ENCODE measurements around the gene WBP2.
"Not testable (repeated sequence)": the region's sequence is repeated elsewhere in the genome, so short reads cannot be mapped to it uniquely, and the experiment has no call there.

WBP2 gene

DNA sequence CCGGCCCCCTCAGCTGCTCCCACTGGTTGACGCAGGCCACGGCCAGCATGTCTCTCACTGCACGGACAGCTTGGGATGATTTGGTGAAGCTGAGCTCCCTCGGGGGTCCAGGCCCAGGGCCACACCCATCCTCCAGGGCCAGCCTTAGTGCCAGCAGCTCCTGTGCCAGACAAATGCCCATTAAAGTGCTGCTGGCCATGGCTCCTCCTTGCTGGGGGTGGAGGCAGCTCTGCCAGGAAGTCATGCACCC lies 20.7 kb upstream of the WBP2 start:
- DNase-seq (ENCODE audit: low read depth, low spot score) = no peak
- H3K4me3 ChIP-seq (ENCODE audit: insufficient read length, low read depth) = no peak overlapping the region
- H3K9me3 ChIP-seq (ENCODE audit: insufficient read depth, low read length) = no peaks in the 10 kb centered on the region
- peaks cover 22% of the 10 kb centered on the region for H3K4me1 ChIP-seq (ENCODE audit: insufficient read depth, insufficient read length)
- H3K36me3 ChIP-seq (ENCODE audit: insufficient read depth, insufficient read length, low read length) = peaks cover 32% of the 10 kb centered on the region
- H3K27me3 ChIP-seq (ENCODE audit: insufficient read depth, insufficient read length) = peaks cover 13% of the 10 kb centered on the region
- TF ChIP-seq YY1 (IDR thresholded peaks at IDR 0.05; ENCODE audit: insufficient read depth, insufficient read length) (no peak), SUZ12 (IDR thresholded peaks at IDR 0.05; ENCODE audit: extremely low read depth, insufficient read depth, insufficient read length) (no peak), ZNF274 (IDR thresholded peaks at IDR 0.05; ENCODE audit: low read depth, low read length) (no peak)
- H3K9ac ChIP-seq (ENCODE audit: insufficient read length, low read depth) = peak overlapping the region; percentile 61

GRCh38 chr17:75875182-75875939 lies 20.2 kb upstream of the WBP2 start:
- no peak for TF ChIP-seq SUZ12 (IDR thresholded peaks at IDR 0.05; ENCODE audit: extremely low read depth, insufficient read depth, insufficient read length)
- no peak for DNase-seq (ENCODE audit: low read depth, low spot score)
- peaks cover 22% of the 10 kb centered on the region for H3K4me1 ChIP-seq (ENCODE audit: insufficient read depth, insufficient read length)
- H3K4me3 ChIP-seq (ENCODE audit: insufficient read length, low read depth) = no peak overlapping the region
- H3K27me3 ChIP-seq (ENCODE audit: insufficient read depth, insufficient read length) = peaks cover 13% of the 10 kb centered on the region
- H3K36me3 ChIP-seq (ENCODE audit: insufficient read depth, insufficient read length, low read length) = peaks cover 32% of the 10 kb centered on the region
- peak overlapping the region; percentile 61 for H3K9ac ChIP-seq (ENCODE audit: insufficient read length, low read depth)
- H3K9me3 ChIP-seq (ENCODE audit: insufficient read depth, low read length) = no peaks in the 10 kb centered on the region

DNA sequence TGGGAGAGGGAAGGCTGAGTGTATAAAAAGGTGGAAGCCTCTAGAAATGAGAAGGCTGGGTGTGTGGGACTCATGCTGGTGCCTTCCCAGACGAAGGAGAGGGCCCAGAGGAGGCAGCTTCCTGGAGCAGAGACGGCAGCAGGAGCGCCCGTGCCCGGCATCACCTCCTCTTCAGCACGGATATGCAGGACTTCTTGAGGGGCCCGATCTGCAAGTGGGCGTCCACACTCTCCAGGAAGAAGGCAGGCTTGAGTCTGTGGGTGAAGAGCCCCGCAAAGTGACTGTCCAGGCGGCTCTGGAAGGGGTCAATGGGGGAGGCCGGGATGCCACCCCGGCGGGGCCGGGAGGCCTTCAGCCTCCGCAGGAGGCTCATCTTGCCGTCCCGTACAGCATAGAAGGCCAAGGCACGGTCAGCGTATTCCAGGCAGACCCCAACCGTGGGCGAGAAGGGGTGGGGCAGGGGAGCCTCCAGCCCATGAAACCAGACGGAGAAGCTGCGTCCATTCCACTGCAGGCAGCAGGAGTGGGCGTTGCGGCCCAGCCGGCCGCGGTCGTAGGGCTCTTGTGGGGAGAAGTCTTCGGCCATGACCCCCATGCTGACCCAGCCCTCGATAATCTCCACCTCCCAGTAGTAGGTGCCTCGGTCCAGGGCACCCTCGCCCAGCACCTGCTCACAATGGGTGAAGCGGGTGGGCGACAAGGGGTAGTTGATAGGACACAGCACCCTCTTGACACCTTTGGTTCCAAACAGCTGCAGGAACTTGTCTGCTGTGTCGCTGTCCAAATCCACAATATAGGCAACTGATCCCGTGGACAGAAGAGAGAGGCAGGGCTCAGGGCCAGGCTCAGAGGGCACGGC lies 19.4 kb upstream of the WBP2 start:
- H3K9me3 ChIP-seq (ENCODE audit: insufficient read depth, low read length) = no peaks in the 10 kb centered on the region
- TF ChIP-seq YY1 (IDR thresholded peaks at IDR 0.05; ENCODE audit: insufficient read depth, insufficient read length) = no peak
- no peak for TF ChIP-seq ZNF274 (IDR thresholded peaks at IDR 0.05; ENCODE audit: low read depth, low read length)
- no peak for TF ChIP-seq SUZ12 (IDR thresholded peaks at IDR 0.05; ENCODE audit: extremely low read depth, insufficient read depth, insufficient read length)
- peaks cover 13% of the 10 kb centered on the region for H3K27me3 ChIP-seq (ENCODE audit: insufficient read depth, insufficient read length)
- peaks cover 22% of the 10 kb centered on the region for H3K4me1 ChIP-seq (ENCODE audit: insufficient read depth, insufficient read length)
- peaks cover 32% of the 10 kb centered on the region for H3K36me3 ChIP-seq (ENCODE audit: insufficient read depth, insufficient read length, low read length)
- DNase-seq (ENCODE audit: low read depth, low spot score) = no peak
- no peak overlapping the region for H3K9ac ChIP-seq (ENCODE audit: insufficient read length, low read depth)
- H3K4me3 ChIP-seq (ENCODE audit: insufficient read length, low read depth) = no peak overlapping the region

DNA sequence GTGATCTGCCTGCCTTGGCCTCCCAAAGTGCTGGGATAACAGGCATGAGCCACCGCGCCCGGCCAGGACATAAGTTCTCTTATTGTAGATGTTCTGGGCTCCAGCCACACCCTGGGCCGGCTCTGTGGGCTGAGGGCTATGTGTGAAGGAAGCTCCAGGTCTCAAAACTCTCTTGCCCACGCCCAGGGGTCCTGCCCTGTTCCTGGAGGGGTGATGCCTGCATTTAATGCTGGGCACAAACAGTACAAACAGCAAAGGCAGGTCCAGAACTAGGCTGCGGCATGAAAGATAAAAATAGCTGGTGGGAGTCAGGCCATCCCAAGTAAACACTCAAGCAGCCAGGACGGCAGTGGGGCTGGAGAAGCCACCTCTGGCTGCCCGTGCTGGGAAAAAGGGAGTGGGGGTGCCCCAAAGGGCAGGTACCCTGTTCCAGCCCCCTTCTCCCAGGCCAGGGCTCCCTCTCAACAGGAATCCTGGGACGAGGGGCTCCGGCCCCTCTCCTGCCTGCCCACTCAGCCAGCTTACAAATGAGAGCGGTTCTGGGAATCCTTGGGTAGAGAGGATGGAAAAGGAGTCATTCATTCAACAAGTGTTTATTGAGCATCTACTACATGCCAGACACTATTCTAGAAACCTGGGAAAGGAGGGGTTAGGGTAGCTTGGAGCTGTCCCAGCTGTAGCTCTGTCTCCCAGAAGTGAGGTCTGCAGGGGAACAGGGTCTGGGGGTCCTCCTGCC lies 18.6 kb upstream of the WBP2 start:
- Histone ChIP-seq H3K4me1 (ENCODE audit: insufficient read depth, insufficient read length) (peaks cover 22% of the 10 kb centered on the region), H3K4me3 (ENCODE audit: insufficient read length, low read depth) (no peak overlapping the region), H3K9ac (ENCODE audit: insufficient read length, low read depth) (no peak overlapping the region), H3K27me3 (ENCODE audit: insufficient read depth, insufficient read length) (peaks cover 13% of the 10 kb centered on the region), H3K9me3 (ENCODE audit: insufficient read depth, low read length) (no peaks in the 10 kb centered on the region), H3K36me3 (ENCODE audit: insufficient read depth, insufficient read length, low read length) (peaks cover 32% of the 10 kb centered on the region)
- no peak for TF ChIP-seq ZNF274 (IDR thresholded peaks at IDR 0.05; ENCODE audit: low read depth, low read length)
- no peak for TF ChIP-seq SUZ12 (IDR thresholded peaks at IDR 0.05; ENCODE audit: extremely low read depth, insufficient read depth, insufficient read length)
- no peak for TF ChIP-seq YY1 (IDR thresholded peaks at IDR 0.05; ENCODE audit: insufficient read depth, insufficient read length)
- no peak for DNase-seq (ENCODE audit: low read depth, low spot score)

DNA sequence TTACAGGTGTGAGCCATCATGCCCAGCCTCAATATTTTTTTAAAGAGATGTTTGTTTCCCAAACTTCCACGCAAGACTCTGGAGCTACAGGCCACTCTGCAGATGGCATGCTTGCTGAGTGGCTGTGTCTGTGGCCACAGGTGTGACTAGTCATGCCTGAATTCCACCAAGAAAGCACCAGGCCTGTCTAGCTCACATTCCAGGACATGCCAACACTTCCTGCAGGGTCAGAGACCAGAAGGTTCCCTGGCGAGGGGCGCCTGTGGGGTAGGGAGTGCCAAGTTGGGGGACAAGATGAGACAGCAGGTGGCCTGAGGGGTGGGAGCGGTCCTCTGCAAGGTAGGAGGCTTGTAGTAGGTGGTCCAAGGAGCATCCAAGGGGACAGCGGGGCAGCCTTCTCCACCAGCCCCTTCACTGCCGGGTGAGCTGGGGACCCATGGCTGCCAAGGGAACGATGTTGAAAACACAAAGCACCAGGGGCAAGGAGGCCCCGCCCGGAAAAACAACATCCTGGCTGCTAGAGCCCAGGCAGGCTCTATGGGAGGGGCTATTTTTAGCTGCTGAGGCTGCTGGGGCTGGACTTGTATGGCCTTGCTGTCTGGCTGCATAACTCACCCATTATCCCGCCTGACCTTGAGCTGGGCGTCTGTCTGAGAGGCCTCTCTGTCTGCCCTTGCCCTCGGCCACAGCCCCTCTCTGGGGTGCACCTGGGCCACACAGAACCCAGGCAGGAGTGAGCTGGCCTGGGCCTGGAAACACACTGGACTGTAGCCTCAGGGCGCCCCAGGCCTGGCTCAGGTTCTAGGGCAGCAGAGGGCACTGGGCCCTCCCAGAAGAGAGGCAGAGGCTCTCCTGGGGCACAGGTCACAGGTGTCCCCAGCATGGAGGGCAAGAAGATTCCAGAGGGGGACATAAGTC lies 17.6 kb upstream of the WBP2 start:
- no peaks in the 10 kb centered on the region for H3K9me3 ChIP-seq (ENCODE audit: insufficient read depth, low read length)
- H3K9ac ChIP-seq (ENCODE audit: insufficient read length, low read depth) = peak overlapping the region; percentile 4
- no peak for TF ChIP-seq YY1 (IDR thresholded peaks at IDR 0.05; ENCODE audit: insufficient read depth, insufficient read length)
- no peak for TF ChIP-seq SUZ12 (IDR thresholded peaks at IDR 0.05; ENCODE audit: extremely low read depth, insufficient read depth, insufficient read length)
- no peak for TF ChIP-seq ZNF274 (IDR thresholded peaks at IDR 0.05; ENCODE audit: low read depth, low read length)
- peaks cover 32% of the 10 kb centered on the region for H3K36me3 ChIP-seq (ENCODE audit: insufficient read depth, insufficient read length, low read length)
- peaks cover 13% of the 10 kb centered on the region for H3K27me3 ChIP-seq (ENCODE audit: insufficient read depth, insufficient read length)
- H3K4me3 ChIP-seq (ENCODE audit: insufficient read length, low read depth) = no peak overlapping the region
- peaks cover 22% of the 10 kb centered on the region for H3K4me1 ChIP-seq (ENCODE audit: insufficient read depth, insufficient read length)
- no peak for DNase-seq (ENCODE audit: low read depth, low spot score)

DNA sequence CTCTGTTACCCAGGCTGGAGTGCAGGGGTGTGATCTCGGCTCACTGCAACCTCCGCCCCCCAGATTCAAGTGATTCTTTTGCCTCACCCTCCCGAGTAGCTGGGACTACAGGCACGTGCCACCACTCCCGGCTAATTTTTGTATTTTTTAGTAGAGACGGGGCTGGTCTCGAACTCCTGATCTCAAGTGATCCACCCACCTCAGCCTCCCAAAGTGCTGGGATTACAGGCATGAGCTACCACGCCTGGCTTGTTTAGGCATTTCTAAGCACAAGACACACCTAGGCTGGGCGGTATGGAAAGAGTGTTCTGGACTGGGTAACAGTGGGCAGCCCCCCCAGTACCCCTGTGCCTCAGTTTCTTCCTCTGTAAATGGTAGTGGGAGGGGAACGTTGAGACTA lies 15.1 kb upstream of the WBP2 start:
- H3K36me3 ChIP-seq (ENCODE audit: insufficient read depth, insufficient read length, low read length) = peaks cover 17% of the 10 kb centered on the region
- not testable (repeated sequence) for H3K9me3 ChIP-seq (ENCODE audit: insufficient read depth, low read length); H3K27me3 ChIP-seq (ENCODE audit: insufficient read depth, insufficient read length); DNase-seq (ENCODE audit: low read depth, low spot score); H3K4me1 ChIP-seq (ENCODE audit: insufficient read depth, insufficient read length); H3K9ac ChIP-seq (ENCODE audit: insufficient read length, low read depth); H3K4me3 ChIP-seq (ENCODE audit: insufficient read length, low read depth)

Measured in NT2/D1 (cell line).